C4-2B (cell line): Measurements from ENCODE around the gene MVK.

Experiments used
- ZFX ChIP-seq: fragments of 450-650 bp; IDR thresholded peaks from 2 replicates; pipeline ENCODE4 v1.6.1; 2017
- TF ChIP-seq, protein P1 (sequence below): fragments of 450-650 bp; conservative IDR thresholded peaks from 2 replicates; pipeline ENCODE4 v1.5.1; 2017; ENCODE audit warnings: mild to moderate bottlenecking

- TF ChIP-seq, protein P1, sequence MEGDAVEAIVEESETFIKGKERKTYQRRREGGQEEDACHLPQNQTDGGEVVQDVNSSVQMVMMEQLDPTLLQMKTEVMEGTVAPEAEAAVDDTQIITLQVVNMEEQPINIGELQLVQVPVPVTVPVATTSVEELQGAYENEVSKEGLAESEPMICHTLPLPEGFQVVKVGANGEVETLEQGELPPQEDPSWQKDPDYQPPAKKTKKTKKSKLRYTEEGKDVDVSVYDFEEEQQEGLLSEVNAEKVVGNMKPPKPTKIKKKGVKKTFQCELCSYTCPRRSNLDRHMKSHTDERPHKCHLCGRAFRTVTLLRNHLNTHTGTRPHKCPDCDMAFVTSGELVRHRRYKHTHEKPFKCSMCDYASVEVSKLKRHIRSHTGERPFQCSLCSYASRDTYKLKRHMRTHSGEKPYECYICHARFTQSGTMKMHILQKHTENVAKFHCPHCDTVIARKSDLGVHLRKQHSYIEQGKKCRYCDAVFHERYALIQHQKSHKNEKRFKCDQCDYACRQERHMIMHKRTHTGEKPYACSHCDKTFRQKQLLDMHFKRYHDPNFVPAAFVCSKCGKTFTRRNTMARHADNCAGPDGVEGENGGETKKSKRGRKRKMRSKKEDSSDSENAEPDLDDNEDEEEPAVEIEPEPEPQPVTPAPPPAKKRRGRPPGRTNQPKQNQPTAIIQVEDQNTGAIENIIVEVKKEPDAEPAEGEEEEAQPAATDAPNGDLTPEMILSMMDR, result no peak
- TF ChIP-seq ZFX, result no peak
These were observed 25.5 kb downstream of the MVK start for GRCh38 chr12:109599087-109599486.
